Measurements from ENCODE around the gene GLTPD2. TPM values are rescaled to one million over a fixed set of nuclear protein-coding genes. Genes with fewer than 3 reads are reported as not detected.

The GLTPD2 gene
- total RNA-seq, 1 experiment from 2014 or later: not detected

Other genes starting within 250 kb of the GLTPD2 start
- 174 and 179 TPM in 2 replicates for gene MYBBP1A, start 233.6 kb upstream of the GLTPD2 start, total RNA-seq (2014; rRNA removed; shearing (Covaris generic))
- not detected in 2 replicates for gene GGT6, start 228.4 kb upstream of the GLTPD2 start, total RNA-seq (2014; rRNA removed; shearing (Covaris generic))
- gene SMTNL2, start 204.4 kb upstream of the GLTPD2 start, total RNA-seq (2014; rRNA removed; shearing (Covaris generic)): not detected in 2 replicates
- not detected in 2 replicates for gene ALOX15, start 147.3 kb upstream of the GLTPD2 start, total RNA-seq (2014; rRNA removed; shearing (Covaris generic))
- gene PELP1, start 84.8 kb upstream of the GLTPD2 start, total RNA-seq (2014; rRNA removed; shearing (Covaris generic)): 31.8 and 35.1 TPM in 2 replicates
- 10.7 and 16.4 TPM in 2 replicates for gene ARRB2, start 78.3 kb upstream of the GLTPD2 start, total RNA-seq (2014; rRNA removed; shearing (Covaris generic))
- 23.9 and 29.3 TPM in 2 replicates for gene MED11, start 57.5 kb upstream of the GLTPD2 start, total RNA-seq (2014; rRNA removed; shearing (Covaris generic))
- gene ZMYND15, start 49.1 kb upstream of the GLTPD2 start, total RNA-seq (2014; rRNA removed; shearing (Covaris generic)): 1.1 TPM in 1 of 2 replicates, not detected in the other
- gene CXCL16, start 49.0 kb upstream of the GLTPD2 start, total RNA-seq (2014; rRNA removed; shearing (Covaris generic)): 3.0 and 3.8 TPM in 2 replicates
- gene TM4SF5, start 17.1 kb upstream of the GLTPD2 start, total RNA-seq (2014; rRNA removed; shearing (Covaris generic)): not detected in 2 replicates
- not detected in 2 replicates for gene VMO1, start 2.6 kb upstream of the GLTPD2 start, total RNA-seq (2014; rRNA removed; shearing (Covaris generic))
- gene PSMB6, start 7.2 kb downstream of the GLTPD2 start, total RNA-seq (2014; rRNA removed; shearing (Covaris generic)): 361 and 379 TPM in 2 replicates
- 3.7 and 9.2 TPM in 2 replicates for gene PLD2, start 18.2 kb downstream of the GLTPD2 start, total RNA-seq (2014; rRNA removed; shearing (Covaris generic))
- gene MINK1, start 44.4 kb downstream of the GLTPD2 start, total RNA-seq (2014; rRNA removed; shearing (Covaris generic)): 10.8 and 13.8 TPM in 2 replicates
- 0.17 TPM in 1 of 2 replicates, not detected in the other for gene C17orf107, start 110.6 kb downstream of the GLTPD2 start, total RNA-seq (2014; rRNA removed; shearing (Covaris generic))
- 1.1 TPM in 1 of 2 replicates, not detected in the other for gene CHRNE, start 114.1 kb downstream of the GLTPD2 start, total RNA-seq (2014; rRNA removed; shearing (Covaris generic))
- 0.23 TPM in 1 of 2 replicates, not detected in the other for gene GP1BA, start 143.3 kb downstream of the GLTPD2 start, total RNA-seq (2014; rRNA removed; shearing (Covaris generic))
- 82.4 and 112 TPM in 2 replicates for gene SLC25A11, start 151.1 kb downstream of the GLTPD2 start, total RNA-seq (2014; rRNA removed; shearing (Covaris generic))
- 31.8 and 39.1 TPM in 2 replicates for gene RNF167, start 151.3 kb downstream of the GLTPD2 start, total RNA-seq (2014; rRNA removed; shearing (Covaris generic))
- 1,218 and 1,358 TPM in 2 replicates for gene PFN1, start 159.6 kb downstream of the GLTPD2 start, total RNA-seq (2014; rRNA removed; shearing (Covaris generic))
- 1.8 and 5.2 TPM in 2 replicates for gene ENO3, start 162.2 kb downstream of the GLTPD2 start, total RNA-seq (2014; rRNA removed; shearing (Covaris generic))
- gene SPAG7, start 178.9 kb downstream of the GLTPD2 start, total RNA-seq (2014; rRNA removed; shearing (Covaris generic)): 56.3 and 93.3 TPM in 2 replicates
- gene CAMTA2, start 198.7 kb downstream of the GLTPD2 start, total RNA-seq (2014; rRNA removed; shearing (Covaris generic)): 4.3 and 8.5 TPM in 2 replicates
- gene INCA1, start 208.6 kb downstream of the GLTPD2 start, total RNA-seq (2014; rRNA removed; shearing (Covaris generic)): 0.23 TPM in 1 of 2 replicates, not detected in the other
- 32.3 and 46.6 TPM in 2 replicates for gene KIF1C, start 209.0 kb downstream of the GLTPD2 start, total RNA-seq (2014; rRNA removed; shearing (Covaris generic))
- not detected in 2 replicates for gene SLC52A1, start 246.5 kb downstream of the GLTPD2 start, total RNA-seq (2014; rRNA removed; shearing (Covaris generic))

Measured in Daoy (cell line).